ENCODE measurements around the gene PABPN1.
"Not testable (repeated sequence)": the region's sequence is repeated elsewhere in the genome, so short reads cannot be mapped to it uniquely, and the experiment has no call there.

PABPN1 gene, protein sequence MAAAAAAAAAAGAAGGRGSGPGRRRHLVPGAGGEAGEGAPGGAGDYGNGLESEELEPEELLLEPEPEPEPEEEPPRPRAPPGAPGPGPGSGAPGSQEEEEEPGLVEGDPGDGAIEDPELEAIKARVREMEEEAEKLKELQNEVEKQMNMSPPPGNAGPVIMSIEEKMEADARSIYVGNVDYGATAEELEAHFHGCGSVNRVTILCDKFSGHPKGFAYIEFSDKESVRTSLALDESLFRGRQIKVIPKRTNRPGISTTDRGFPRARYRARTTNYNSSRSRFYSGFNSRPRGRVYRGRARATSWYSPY

DNA sequence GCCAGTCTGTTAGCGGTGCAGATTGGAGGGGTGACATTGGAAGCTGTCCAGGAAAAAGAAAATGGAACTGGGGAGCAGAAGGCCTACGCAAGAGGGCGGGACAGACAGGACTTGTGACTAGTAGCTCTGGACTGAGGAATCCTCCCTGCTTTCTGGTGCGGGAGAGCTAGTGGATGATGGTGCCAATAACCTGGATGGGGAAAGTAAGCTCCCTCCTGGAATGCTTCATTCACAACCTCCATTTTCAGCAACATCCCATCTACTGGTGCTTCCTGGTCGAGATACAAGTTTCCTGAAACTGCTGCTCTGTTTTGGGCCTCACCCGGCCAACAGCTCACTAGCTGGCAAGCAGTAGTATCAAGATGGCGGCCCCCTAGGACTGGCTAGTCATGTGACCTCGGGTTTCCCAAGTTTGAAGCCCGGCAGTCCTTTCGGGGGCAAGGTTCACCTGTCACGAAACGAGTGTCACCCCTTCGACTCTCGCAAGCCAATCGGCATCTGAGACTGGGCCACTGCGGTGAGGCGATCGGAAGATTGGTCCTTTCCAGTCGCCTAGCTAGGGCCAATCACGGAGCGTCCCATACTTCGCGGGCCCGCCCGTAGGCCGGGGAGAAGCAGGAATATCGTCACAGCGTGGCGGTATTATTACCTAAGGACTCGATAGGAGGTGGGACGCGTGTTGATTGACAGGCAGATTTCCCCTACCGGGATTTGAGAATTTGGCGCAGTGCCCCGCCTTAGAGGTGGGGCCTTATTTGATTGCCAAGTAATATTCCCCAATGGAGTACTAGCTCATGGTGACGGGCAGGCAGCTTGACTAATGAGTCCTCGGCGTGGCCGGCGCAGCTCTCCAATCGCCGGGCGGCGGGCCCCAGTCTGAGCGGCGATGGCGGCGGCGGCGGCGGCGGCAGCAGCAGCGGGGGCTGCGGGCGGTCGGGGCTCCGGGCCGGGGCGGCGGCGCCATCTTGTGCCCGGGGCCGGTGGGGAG is at the start of gene PABPN1:
Gene PABPN1, plus strand, starts transcription at position 874 of the 988 bp plus-strand sequence. Its CDS starts 13 bp downstream, at position 887.
- DNase-seq (ENCODE audit: low read depth in 2 of 2), result peak; percentile 88 to 96

DNA sequence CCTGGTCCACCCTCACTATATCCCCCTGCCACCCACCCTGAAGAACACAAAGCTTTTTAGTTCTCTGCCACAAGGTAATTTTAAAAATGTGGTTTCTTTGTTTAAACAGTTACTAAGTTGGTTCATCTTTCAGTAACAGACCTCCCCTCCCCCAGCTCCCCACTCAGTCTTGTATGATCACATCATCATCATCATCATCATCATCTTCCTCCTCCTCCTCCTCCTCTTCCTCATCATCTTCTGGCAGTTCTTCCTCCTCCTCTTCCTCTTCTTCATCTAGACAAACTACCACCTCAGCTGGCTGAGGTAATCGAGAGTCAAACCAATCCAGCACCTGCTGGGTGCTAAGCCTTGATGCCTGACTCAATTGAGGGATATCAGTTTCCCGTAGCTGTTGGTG is 45.8 kb upstream of the PABPN1 start:
- no peak for DNase-seq (ENCODE audit: low read depth in 2 of 2)

DNA sequence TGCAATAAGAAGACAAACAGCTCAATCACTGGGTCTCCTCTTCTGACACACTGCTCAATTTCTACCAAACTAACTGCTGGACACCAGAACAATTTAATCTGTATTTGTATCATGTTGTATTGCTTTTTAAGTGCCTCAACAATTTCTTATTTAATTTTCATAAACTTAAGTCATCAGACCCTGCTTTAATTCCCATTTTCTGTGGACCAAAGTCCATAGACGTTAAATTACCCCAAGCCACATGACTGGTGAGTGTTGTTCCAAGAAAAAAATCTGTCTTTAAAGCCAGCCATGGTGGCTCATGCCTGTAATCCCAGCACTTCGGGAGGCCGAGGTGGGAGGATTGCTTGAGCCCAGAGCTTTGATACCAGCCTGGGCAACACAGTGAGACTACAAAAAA is 44.1 kb upstream of the PABPN1 start:
- DNase-seq (ENCODE audit: low read depth in 2 of 2), result no peak

DNA sequence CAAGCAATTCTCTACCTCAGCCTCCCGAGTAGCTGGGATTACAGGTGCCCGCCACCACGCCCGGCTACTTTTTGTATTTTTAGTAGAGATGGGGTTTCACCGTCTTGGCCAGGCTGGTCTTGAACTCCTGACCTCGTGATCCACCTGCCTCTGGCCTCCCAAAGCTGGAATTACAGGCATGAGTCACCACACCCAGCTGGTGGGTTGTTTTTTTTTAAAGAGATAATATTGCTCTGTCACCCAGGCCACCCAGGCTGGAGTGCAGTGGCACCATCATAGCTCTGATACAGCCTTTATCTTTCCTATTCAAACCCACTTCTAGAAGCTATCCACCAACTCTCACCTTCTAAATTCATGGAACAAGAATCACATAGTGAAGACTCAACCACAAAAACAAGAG is 43.3 kb upstream of the PABPN1 start:
- not testable (repeated sequence) for DNase-seq (ENCODE audit: low read depth in 2 of 2)

DNA sequence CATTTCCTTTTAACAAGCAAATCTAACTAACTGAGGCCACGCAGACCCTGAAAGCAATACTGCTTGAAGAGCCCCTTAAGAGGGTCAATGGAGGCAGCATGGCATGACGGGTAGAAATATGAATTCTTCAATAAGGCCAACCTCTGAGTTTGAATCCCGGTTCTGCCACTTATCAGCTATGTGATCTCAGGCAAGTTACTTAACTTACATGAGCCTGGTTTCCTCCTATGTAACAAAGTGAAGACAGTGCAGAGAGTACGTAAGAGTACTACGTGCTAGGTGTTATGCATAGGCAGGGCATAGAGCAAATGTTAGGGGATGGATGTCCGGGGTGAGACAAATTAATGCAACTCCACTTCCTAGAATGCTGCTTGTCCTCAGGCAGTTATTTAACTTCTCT is 40.0 kb upstream of the PABPN1 start:
- no peak for DNase-seq (ENCODE audit: low read depth in 2 of 2)

DNA sequence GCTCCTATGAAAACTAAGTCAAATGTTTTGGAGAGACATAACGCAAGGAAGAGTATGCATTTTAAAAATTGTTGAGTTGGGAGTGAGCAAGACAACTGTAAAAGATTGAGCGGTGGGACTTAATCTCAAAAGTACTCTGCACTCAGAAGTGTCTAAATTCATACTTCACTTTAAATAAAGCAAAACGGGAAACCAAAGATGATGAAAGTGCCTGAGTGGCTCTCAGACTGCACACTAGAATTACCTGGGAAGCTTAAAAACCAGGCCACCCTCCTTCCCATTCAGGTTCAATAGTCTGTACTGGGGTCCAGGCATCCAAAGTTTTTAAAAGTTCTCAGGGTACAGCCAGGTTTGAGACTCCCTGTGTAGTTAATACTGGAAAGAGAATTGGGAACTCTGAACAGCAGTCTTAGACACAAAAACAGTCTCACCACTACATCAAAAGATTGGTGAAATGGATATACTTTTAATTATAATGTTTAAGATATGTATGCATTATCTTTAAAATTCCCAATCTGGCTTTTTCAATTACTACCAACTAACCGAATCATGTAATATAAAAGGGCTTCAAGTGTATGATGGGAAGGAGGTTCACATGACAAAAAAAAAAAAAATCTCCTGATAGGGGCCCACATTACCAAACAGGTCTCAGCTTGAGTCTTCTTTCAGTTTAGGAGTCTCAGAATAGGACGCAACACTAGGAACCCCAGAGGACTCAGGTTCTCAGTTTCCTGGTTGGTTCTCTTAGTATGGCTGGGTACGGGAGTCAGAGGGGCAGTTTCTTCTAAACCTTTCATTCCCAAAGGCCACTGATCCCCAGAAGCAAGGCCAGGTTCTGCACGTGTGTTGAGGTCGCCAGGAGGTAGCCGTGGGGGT is 36.4 kb upstream of the PABPN1 start:
- peak in 1 of 2 donors; percentile 4 for DNase-seq (ENCODE audit: low read depth in 2 of 2)

DNA sequence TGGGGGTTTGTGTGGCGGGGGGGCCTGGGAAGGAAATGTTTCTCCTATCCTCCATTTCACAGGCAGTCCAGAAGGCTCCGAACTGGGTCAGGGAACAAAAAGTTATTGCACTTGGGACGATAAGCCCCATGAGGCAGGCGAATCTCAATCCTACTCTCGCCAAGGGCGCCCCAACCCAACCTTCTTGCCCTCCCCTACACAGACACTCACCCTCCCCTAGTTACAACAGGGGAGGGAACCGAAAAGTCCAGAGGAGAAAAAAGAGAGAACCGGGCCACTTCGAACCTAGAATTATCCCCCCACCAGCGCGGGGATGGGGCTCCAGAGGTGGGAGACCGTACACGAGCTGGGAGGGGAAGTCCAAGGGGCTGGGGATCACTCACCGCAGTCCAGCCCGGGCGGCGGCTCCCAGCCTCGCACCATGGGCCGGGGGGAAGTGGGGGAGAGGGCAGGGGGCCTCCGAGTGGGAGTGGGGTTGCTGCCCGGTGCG is 35.7 kb upstream of the PABPN1 start:
- no peak for DNase-seq (ENCODE audit: low read depth in 2 of 2)

DNA sequence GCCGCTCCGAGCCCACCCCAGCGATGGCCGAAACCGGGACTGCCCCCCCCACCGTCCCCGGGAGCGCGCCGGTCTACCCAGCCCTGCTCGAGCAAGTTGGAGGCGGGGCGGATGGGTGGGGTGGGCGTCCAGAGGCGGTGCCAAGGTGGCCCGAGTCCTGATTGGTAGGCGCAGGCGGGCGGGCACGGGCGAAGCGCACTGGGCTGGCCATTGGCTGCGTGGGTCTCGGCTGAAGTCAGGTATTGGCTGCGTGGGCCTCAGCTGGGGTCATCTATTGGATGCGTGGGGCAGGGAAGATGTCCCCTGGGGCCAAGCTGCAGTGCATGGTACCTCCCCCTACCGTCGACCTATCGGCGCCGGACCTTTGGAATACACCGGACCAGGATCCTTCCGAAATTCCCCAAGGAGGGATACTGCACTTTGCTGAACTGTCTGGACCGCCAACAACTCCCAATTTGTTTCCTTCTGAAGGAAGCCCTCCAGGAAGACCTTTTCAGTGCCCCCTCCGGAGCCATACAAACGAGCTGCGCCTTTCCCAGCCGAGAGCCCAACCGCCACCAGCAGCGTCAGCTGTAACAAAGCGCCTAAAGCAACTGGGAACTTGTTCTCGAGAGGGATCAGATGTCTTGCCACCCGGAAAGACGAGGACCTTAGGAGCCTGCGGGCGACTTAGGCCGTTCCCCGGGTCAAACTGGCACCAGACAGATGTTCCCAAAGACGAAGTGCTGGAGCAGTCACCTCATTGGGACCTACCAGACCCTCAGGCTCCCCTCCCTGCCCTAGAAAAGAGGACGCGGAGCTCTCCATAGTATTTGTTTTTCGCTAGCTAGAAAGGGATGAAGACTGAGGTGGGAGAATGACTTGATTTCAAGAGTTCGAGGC is 35.0 kb upstream of the PABPN1 start, which contains the start of gene HOMEZ:
Gene HOMEZ, minus strand, starts transcription at position 113 of the 882 bp plus-strand sequence. CDS start 180 bp downstream, outside the sequence.
- DNase-seq (ENCODE audit: low read depth in 2 of 2), result peak; percentile 97 to 98

DNA sequence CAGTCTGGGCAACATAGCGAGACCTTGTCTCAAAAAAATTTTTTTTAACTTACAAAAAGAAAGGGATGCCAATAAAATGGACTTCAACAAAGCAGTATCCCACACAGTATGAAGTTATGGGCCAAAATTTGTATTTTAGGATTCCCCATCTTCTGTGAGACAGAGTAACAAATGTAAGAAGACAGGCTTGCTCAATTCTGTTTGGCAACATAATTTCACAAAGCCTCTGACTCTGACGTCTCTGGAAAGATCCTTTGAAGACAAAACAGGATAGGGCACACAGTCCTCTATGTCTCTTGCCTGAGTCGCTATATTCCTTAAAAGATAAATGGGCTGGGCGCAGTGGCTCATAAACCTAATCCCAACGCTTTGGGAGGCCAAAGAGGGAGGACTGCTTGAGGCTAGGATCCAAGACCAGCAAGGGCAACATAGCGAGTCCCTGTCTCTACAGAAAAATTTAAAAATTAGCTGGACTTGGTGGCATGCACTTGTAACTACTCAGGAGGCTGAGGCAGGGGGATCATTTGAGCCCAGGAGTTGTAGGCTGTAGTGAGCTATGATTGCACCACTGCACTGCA is 34.3 kb upstream of the PABPN1 start:
- DNase-seq (ENCODE audit: low read depth in 2 of 2), result no peak

DNA sequence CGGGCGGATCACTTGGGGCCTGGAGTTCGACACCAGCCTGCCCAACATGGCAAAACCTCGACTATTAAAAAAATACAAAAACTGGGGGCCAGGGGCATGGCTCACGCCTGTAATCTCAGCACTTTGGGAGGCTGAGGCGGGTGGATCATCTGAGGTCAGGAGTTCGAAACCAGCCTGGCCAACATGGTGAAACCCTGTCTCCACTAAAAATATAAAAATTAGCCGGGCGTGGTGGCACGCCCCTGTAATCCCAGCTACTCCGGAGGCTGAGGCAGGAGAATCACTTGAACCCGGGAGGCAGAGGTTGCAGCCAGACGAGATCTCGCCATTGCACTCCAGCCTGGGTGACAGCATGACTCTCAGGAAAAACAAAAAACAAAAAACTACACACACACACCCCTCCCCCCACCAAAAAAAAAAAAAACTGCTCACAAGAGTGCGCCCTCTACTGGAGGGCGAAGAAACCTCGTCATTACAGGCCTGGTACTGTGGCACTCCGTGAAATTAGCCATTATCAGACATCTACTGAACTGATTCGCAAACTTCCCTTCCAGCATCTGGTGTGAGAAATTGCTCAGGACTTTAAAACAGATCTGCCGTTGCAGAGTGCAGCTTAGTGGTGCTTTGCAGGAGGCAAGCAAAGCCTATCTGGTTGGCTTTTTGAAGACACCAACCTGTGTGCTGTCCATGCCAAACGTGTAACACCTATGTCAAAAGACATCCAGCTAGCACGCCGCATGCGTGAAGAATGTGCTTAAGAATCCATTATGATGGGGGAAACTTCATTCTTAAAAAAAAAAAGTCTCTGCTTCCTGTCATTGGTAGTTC is 26.3 kb upstream of the PABPN1 start:
- DNase-seq (ENCODE audit: low read depth in 2 of 2), result peak; percentile 27 to 34

DNA sequence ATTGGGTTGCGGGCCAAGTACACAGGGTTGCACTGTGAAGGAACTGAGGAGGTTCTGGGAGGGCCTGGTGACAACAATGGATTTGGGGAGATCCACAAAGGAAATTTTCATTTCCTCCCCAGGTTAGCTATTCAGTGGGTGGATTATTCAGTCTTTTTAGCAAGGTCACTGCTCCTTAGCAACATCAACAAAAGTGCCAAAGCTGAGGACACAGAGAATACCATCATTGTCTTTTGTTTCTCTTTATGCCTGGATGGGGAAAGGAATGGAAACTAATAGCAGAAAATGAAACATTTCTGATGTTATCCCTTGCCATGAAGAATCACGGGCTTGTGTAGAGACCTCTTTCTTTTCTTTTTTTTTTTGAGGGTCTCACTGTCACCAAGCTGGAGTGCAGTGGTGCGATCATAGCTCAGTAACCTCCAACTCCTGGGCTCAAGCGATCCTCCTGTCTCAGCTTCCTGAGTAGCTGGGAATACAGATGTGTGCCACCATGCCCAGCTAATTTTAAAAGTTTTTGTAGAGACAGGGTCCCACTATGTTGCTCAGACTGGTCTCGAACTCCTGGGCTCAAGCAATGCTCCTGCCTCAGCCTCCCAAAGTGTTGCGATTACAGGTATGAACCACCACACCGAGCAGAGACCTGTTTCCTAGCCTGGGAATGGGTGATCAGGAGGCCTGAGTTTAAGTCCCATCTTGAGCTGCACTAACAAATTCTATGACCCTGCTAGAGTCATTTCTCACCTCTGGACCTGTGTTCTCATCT is 25.1 kb upstream of the PABPN1 start:
- DNase-seq (ENCODE audit: low read depth in 2 of 2), result no peak

DNA sequence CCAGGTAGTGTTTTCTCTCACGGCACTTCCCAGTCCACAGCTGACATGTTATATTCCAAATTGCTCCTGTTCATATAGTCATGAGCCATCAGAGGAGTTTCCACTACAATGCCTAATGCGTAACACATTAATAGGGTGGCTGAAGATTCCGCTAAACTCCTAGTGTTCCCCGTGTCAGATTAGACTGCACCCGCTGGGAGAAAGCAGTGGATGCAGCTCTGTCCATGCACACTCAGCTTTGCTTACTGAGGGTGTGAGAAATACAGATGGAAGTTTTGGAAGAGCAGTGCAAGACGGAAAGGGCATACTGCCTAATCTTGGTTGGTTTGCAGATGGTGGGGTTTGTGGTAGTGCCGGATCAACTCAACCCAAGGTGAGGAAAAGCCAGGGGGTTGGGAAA is 24.2 kb upstream of the PABPN1 start:
- DNase-seq (ENCODE audit: low read depth in 2 of 2), result no peak

DNA sequence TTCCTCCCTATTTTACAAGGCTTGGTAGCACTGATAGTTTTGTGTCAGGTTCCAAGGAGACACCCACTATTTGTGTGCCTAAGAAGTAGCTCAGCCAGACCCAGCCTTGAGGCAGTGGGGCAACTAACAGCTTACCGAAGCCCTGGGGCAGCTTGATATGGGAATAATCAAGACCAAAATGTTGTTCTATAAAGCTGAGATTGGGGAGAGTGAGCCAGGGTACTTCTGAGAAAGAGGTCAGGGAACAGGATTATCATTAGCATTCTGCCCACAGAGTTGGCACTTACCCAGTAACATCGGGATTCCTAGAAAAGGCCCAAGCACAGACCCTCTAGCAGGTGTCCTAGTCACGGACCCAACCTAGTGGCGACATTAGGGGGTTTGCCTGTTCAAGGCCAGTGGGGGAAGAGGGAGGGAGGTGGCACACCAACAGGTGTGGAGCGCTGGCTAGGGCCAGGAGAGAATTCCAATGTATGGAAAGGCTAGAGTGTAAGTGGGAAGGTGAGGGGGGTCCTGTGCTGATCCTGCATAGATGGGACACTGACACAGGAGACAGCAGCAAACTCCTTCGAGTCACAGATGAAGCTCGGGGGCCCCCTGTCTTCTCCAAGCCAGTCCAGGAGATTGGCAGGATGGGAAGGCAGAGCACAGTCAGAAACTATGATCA is 23.5 kb upstream of the PABPN1 start:
- no peak for DNase-seq (ENCODE audit: low read depth in 2 of 2)

DNA sequence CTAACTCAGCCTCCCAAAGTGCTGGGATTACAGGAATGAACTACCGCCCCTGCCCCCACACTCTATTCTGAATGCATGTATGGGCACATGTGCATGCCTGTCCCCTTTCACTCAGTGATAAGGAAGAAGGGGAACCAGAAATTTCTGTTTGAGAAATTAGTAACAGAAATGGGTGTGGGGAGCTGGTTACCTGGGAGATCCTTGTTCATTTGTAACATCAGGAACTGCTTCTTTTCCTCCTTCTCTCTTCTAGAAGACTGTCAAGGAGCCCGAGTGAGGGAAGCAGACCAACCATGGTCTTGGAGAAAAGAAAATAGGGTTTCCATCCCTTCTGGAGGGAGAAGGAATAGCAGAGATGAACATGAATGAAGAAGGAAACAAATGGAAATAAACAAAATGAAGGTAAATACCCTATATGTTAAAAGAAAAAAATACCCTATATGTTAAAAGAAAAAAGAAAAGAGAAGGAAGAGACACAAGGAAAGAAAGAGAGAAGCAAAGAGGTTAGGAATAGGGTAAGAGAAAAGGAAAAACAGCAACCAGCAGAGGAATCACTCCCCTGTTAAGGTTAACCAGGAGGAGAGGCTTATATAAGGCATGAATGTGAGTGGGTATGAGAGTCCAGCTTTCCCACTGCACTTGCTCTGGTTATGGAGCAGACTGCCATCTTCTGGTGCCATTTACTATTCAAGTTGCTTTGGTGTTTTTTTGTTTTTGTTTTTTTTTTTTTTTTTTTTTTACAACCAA is 21.9 kb upstream of the PABPN1 start:
- DNase-seq (ENCODE audit: low read depth in 2 of 2), result no peak

DNA sequence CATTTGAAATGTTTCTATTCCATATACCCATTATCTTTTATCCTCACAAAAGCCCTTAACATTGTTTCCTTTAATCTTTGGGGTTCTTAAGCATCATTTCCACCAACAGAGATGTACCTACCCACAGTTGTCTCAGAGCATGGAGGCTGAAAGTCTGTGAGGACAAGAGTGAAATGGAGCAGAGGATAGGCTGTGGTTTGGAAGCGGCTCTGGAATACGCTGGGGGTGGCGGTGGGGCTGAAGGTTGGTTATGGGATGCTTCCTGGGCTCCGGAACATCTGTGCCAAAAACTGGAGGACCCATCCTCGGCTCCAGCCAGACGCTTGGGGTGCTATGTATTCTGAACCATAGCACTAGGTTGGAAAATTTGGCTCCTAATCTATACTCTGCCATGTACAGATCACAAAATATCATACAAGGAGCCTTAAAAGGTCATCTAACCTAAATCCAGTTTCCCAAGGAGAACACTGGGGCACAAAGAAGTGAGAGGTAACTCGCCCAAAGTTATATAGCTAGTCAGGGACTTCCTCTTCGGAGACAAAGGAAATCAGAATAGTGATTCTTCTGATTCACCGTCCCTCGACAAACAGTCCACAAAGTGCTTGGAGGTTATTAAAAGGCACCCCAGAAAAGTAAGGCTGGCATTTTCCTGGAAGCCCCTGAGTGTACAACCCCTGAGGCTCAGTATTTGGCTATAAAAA is 21.1 kb upstream of the PABPN1 start:
- no peak for DNase-seq (ENCODE audit: low read depth in 2 of 2)

DNA sequence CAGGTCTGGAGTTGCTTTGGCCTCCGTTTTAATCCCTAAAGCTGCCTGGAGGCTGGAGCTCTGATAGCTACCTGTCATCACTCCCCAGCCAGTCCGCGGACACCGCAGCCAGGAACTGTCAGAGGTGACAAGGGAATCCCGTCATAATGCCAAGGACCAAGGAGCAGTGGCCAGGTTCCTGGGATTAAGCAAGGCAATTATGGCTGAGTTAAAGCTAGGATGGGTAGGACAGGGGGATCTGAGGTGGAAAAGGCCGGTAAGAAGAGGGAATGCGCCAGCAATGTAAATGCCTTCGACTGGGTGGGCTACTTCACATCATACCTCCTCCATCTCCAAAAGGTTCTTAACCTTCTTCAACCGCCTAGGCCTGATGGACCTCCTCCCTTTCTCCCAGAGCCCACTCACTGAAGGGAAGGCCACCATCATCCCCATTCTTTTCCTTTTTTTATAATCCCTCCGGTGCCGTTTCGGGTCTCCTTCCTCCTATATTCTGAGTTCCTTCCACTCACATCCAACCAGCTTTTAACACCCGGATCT is 20.5 kb upstream of the PABPN1 start:
- DNase-seq (ENCODE audit: low read depth in 2 of 2), result no peak

Data from stimulated activated CD4-positive, alpha-beta T cell treated with anti-CD3 and anti-CD28 coated beads, Interleukin-4, amount 100 ng/mL, for 48 hours (primary cell).